Measurements from ENCODE around the gene FAM3B. TPM values are rescaled to one million over a fixed set of nuclear protein-coding genes. Genes with fewer than 3 reads are reported as not detected.
"Not testable (repeated sequence)": the region's sequence is repeated elsewhere in the genome, so short reads cannot be mapped to it uniquely, and the experiment has no call there.

Gene FAM3B
- total RNA-seq, 8 experiments from 2014 or later: 0.11 to 0.28 (median 0.17) TPM; not detected in 4

DNA sequence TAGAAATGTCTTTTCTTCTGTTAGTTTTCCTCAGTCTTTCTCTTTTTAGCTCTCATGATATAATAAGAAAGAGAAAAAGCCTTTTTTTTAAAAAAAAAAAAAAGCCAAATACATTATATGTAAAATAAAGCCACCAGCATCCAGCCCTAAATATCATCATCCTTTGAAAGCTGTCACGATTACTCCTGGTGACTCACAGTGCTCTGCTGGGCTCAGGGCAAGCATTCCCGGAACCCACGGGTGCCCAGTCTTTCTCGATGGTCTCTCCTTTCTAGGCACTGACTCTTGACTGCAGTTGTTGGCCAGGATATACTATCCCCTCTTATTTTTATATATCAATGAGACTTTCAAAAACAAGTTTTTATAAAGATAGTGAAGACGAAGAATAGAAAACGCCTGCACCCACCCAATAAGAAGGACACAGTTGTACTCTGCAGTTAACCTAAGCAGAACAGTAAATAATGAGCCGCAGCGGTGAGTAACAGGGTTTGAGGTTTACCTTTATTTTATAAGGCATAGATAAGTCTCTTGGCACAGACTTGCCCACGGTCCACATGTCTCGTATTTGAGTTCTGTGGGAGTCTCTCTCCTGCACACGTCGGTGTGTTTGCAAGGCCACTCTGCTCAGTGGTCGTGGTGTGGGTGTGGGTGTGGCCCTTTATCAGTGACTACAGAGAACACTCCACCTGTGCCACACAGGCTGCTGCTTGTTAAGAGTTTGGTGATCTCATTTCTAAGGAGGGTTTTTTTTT is 29.5 kb downstream of the FAM3B start:
- Histone ChIP-seq H3K4me3 (no peak overlapping the region), H3K4me1 (replicated peaks in 1 of 2) (no peaks in the 10 kb centered on the region), H3K27ac (no peak overlapping the region)
- no peak for ATAC-seq (replicated peaks in 6 of 8)
- in situ Hi-C loops (cut with MboI; ENCODE audit: low pct_unique_long_range_greater_than_20kb in 2 of 9, low sequenced_read_pairs in 9 of 9, unreplicated experiment in 9 of 9): no loop called here
- WGBS, 10 experiments: 10 to 100% (median 75%) methylated on average over 2 to 8 of the region's 13 CpGs

DNA sequence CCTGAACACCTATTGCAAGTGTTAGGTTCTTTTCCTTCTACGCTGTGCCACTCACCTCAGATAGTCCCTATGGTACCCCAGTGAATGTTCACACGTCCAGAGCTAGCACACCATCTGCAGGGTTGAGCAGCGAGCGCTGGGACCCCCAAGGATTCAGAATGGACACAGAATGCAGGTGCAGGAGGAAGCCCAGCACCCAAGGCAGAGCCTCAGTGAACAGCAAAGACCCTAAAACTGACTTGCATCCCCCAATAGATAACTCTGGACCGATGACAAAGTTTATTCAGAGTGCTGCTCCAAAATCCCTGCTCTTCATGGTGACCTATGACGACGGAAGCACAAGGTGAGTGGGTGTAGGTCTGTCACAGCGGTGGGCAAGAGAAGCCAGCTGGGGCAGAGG is 30.2 kb downstream of the FAM3B start:
- no peaks in the 10 kb centered on the region for H3K4me1 ChIP-seq (replicated peaks in 1 of 2)
- no peak for ATAC-seq (replicated peaks in 6 of 8)
- 0 to 100% (median 72%) methylated on average over 1 to 8 of the region's 8 CpGs; no CpG with 5 or more reads in 1 of the 10 experiments for WGBS, 10 experiments
- H3K27ac ChIP-seq: no peak overlapping the region
- H3K4me3 ChIP-seq: no peak overlapping the region
- in situ Hi-C loops (cut with MboI; ENCODE audit: low pct_unique_long_range_greater_than_20kb in 2 of 9, low sequenced_read_pairs in 9 of 9, unreplicated experiment in 9 of 9): no loop called here

DNA sequence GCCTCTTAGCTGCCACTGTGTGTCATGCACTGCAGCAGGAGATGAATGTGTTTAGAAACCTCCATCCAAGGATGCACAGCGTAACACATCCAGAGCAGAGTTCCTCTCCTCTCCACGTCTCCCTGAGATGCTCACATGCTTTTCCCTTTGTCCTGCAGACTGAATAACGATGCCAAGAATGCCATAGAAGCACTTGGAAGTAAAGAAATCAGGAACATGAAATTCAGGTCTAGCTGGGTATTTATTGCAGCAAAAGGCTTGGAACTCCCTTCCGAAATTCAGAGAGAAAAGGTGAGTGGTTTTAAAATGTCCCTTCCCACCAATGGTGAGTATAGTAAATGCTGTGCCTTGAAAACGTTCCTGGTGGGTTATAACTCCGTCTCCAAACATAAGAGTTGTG is 31.8 kb downstream of the FAM3B start:
- 11 to 100% (median 58%) methylated on average over 1 to 6 of the region's 6 CpGs for WGBS, 10 experiments
- in situ Hi-C loops (cut with MboI; ENCODE audit: low pct_unique_long_range_greater_than_20kb in 2 of 9, low sequenced_read_pairs in 9 of 9, unreplicated experiment in 9 of 9): no loop called here
- ATAC-seq (replicated peaks in 6 of 8): no peak

DNA sequence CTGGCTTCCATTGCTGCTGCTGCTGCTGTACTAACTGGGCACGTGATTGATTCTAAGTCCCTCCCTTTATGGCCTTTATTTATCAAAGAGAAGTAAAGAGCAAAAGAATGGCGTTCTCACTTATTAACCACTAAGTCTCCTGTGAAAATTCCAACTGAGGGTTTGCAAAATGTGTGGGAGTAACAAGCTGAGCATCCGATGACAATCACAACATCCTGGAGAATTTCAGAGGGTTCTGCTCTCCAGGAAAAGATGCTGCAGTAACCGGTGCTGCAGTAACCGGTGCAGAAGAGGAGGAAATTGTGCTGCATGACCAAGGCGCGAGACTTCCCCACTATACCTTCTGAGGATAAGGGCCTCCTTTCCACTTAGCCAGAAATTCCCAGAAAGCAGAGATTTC is 32.5 kb downstream of the FAM3B start:
- H3K27ac ChIP-seq: no peak overlapping the region
- H3K4me1 ChIP-seq (replicated peaks in 1 of 2): no peaks in the 10 kb centered on the region
- no peak for ATAC-seq (replicated peaks in 6 of 8)
- in situ Hi-C loops (cut with MboI; ENCODE audit: low pct_unique_long_range_greater_than_20kb in 2 of 9, low sequenced_read_pairs in 9 of 9, unreplicated experiment in 9 of 9): no loop called here
- 0 to 92% (median 82%) methylated on average over 1 to 7 of the region's 7 CpGs; no CpG with 5 or more reads in 3 of the 10 experiments for WGBS, 10 experiments
- no peak overlapping the region for H3K4me3 ChIP-seq

More for the DNA sequence above, 31.8 kb downstream of the FAM3B start:
- H3K4me1 ChIP-seq (replicated peaks in 1 of 2): no peaks in the 10 kb centered on the region
- no peak overlapping the region for H3K27ac ChIP-seq
- H3K4me3 ChIP-seq: no peak overlapping the region

DNA sequence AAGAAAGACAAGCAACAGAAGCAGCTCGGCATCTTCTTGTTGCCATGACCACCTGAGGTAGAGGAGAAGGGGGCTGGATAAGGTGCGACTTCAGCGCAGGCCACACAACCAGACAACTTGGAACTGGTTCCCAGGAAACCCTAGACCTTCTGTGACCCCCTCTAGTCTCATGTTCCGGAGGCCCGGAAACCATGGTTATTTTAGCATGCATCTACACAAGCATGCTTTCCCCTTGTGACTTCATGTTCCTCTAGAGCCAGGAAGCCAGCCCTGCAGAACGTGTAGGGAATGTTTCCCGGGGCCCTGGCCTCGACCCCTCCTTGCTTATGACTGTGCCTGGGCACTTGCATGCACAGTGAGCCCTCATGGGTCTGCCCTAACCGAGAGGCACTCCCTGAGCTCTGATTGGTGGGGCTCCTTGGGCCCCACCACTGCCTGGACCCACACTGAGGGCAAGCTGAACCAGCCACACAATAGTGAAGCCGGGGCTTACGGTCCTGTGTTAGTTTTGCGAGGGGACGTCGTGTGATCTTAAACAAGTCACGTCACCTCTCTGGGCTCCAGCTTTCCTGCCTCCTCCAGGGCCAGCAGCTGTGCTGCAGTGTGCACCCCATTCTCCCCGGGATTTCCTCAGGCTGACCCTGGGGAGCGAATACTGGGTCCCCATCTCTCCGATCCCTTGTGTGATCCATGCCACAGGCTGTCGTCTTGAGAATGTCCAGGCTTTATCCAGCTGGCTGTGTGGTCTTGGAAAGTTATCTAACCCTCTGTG is 33.2 kb downstream of the FAM3B start:
- no peak overlapping the region for H3K4me3 ChIP-seq
- 53 to 100% (median 65%) methylated on average over 1 to 10 of the region's 19 CpGs; no CpG with 5 or more reads in 2 of the 10 experiments for WGBS, 10 experiments
- no peak overlapping the region for H3K27ac ChIP-seq
- no peaks in the 10 kb centered on the region for H3K4me1 ChIP-seq (replicated peaks in 1 of 2)
- in situ Hi-C loops (cut with MboI; ENCODE audit: low pct_unique_long_range_greater_than_20kb in 2 of 9, low sequenced_read_pairs in 9 of 9, unreplicated experiment in 9 of 9): no loop called here
- no peak for ATAC-seq (replicated peaks in 6 of 8)

DNA sequence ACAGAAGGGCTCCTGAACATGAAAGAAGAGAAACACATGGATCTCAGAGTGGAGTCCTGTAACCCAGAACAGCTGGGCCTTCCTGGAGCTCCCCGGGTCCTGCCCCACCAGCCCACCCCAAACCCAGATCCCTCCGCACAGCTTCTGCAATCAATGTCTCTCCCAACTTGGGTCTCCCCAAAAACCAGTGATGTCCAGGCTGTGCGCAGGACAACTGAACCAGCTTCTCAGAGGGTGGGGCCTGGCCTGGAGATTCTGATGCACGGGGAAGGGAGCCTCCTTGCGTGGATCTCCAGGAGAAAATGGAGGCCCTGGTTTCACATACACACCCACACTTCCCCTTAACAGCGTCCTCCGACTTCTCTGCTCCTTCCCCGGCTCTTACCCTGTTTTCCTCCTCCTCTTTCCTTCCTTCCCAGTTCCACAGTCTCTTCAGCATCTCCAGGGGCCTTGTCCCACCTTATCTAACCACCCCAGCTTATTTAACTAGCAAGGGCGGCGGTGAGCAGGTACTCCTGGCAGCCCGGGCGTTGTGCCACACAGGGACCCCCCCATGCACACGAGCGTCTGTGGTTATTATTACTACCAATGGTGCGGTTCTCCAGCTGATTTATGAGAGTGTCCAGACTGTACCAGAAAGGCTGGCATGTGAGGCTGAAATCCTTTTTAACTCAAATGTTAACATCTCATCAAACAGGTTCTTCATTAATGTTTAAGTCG is 34.0 kb downstream of the FAM3B start:
- in situ Hi-C loops (cut with MboI; ENCODE audit: low pct_unique_long_range_greater_than_20kb in 2 of 9, low sequenced_read_pairs in 9 of 9, unreplicated experiment in 9 of 9): no loop called here
- Histone ChIP-seq H3K4me3 (no peak overlapping the region), H3K27ac (no peak overlapping the region), H3K4me1 (replicated peaks in 1 of 2) (no peaks in the 10 kb centered on the region)
- 0 to 97% (median 82%) methylated on average over 1 to 14 of the region's 16 CpGs; no CpG with 5 or more reads in 1 of the 10 experiments for WGBS, 10 experiments
- no peak for ATAC-seq (replicated peaks in 6 of 8)

DNA sequence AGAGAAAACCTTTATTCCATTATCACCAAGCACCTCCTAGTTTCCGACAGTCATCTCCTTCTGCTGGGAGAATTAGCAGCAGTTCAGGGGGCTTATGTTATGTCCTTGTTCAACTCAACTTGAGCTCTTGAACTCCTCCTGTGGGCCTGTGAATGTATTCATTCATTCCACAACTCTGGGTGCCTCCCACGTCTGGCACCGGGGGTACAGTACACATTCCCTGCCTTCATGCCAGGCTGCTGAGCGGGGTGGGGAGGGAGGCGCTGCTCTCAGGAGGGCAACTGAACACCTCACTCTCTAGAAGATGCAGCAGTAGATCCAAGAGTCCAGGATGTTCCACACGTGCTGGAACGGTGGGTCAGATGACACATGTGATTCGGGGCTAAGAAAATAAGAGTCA is 40.9 kb downstream of the FAM3B start:
- Histone ChIP-seq H3K4me3 (no peak overlapping the region), H3K27ac (no peak overlapping the region), H3K4me1 (replicated peaks in 1 of 2) (no peaks in the 10 kb centered on the region)
- in situ Hi-C loops (cut with MboI; ENCODE audit: low pct_unique_long_range_greater_than_20kb in 2 of 9, low sequenced_read_pairs in 9 of 9, unreplicated experiment in 9 of 9): no loop called here
- 0 to 79% (median 67%) methylated on average over 1 to 7 of the region's 8 CpGs; no CpG with 5 or more reads in 3 of the 10 experiments for WGBS, 10 experiments
- ATAC-seq (replicated peaks in 6 of 8): no peak

DNA sequence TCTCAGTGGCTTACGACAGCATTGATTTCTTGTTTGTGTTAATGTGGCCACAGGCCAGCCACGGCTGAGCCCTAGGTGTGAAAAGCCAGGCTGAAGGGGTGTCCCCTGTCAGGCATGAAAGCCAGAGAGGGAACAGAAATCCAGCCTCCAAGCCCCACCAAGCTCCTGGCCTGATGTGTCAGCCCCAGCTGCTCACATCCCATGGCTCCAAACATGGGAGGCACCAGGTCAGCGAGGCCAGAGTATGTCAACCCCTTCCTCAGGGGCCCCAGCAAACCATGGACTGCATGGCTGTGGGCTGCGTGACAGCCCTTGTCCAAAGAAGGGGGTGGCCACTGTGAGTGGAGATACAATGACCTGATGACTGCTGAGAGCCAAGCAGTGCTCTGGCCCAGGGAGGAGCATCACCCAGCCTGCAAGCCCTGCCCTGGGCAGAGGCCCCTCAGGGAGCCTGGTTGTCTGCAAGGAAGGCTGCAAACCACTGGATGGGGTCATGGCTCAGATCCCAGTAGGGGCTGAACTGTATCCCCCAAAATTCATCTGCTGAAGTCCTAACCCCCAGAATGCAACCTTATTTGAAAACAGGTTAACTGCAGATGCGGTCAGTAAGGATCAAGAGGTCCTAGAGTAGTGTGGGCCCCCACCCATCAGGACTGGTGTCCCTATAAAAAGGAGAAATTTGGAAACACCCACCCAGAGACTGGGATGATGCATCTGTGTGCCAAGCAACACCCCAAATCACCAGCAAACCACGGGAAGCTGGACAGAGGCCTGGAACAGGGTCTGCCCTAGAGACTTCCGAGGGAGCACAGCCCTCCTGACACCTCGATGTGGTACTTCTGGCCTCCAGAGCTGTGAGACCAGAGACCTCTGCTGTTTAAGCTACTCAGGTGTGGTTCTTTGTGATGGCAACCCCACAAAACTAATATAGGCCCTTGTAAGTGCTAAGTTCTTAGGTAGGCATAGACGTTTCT is 41.9 kb downstream of the FAM3B start:
- WGBS, 10 experiments: 39 to 81% (median 50%) methylated on average over 1 to 6 of the region's 9 CpGs; no CpG with 5 or more reads in 3 of the 10 experiments
- ATAC-seq (replicated peaks in 6 of 8): no peak
- no peaks in the 10 kb centered on the region for H3K4me1 ChIP-seq (replicated peaks in 1 of 2)
- no peak overlapping the region for H3K27ac ChIP-seq
- in situ Hi-C loops (cut with MboI; ENCODE audit: low pct_unique_long_range_greater_than_20kb in 2 of 9, low sequenced_read_pairs in 9 of 9, unreplicated experiment in 9 of 9): no loop called here
- H3K4me3 ChIP-seq: no peak overlapping the region

DNA sequence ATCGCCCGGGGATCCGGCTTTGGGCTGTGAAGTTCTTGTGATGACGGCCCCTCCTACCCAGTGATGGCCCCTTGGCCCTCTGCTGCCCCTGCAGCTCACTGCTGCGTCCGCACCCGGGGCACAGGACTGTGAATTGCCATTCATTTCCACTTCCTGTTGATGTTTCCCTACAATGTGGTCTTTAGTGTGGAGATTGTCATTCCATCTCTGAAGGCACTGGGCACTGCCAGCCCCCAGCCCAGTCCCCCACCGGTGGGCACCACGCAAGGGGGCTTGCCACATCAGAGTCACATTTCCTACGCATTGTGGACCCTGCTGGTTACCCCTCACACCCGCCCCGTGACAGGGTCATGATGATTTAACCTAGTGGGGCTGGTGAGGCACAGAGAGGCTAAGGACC is 42.7 kb downstream of the FAM3B start:
- no peak for ATAC-seq (replicated peaks in 6 of 8)
- H3K4me3 ChIP-seq: no peak overlapping the region
- in situ Hi-C loops (cut with MboI; ENCODE audit: low pct_unique_long_range_greater_than_20kb in 2 of 9, low sequenced_read_pairs in 9 of 9, unreplicated experiment in 9 of 9): no loop called here
- no peaks in the 10 kb centered on the region for H3K4me1 ChIP-seq (replicated peaks in 1 of 2)
- WGBS, 10 experiments: 60 to 100% (median 79%) methylated on average over 1 to 8 of the region's 12 CpGs; no CpG with 5 or more reads in 5 of the 10 experiments
- no peak overlapping the region for H3K27ac ChIP-seq

DNA sequence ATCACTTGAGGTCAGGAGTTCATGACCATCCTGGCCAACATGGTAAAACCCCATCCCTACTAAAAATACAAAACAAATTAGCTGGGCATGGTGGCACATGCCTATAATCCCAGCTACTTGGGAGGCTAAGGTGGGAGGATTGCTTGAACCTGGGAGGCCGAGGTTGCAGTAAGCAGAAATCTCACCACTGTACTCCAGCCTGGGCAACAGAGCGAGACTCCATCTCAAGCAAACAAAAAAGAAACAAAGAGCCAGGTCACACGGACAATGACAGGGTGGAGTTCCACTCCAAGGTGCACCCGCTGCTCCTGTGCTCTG is 43.1 kb downstream of the FAM3B start:
- H3K4me1 ChIP-seq (replicated peaks in 1 of 2); H3K4me3 ChIP-seq; in situ Hi-C loops (cut with MboI; ENCODE audit: low pct_unique_long_range_greater_than_20kb in 2 of 9, low sequenced_read_pairs in 9 of 9, unreplicated experiment in 9 of 9); ATAC-seq (replicated peaks in 6 of 8); H3K27ac ChIP-seq: not testable (repeated sequence)
- 17 to 94% (median 69%) methylated on average over 1 to 4 of the region's 4 CpGs; no CpG with 5 or more reads in 4 of the 10 experiments for WGBS, 10 experiments

DNA sequence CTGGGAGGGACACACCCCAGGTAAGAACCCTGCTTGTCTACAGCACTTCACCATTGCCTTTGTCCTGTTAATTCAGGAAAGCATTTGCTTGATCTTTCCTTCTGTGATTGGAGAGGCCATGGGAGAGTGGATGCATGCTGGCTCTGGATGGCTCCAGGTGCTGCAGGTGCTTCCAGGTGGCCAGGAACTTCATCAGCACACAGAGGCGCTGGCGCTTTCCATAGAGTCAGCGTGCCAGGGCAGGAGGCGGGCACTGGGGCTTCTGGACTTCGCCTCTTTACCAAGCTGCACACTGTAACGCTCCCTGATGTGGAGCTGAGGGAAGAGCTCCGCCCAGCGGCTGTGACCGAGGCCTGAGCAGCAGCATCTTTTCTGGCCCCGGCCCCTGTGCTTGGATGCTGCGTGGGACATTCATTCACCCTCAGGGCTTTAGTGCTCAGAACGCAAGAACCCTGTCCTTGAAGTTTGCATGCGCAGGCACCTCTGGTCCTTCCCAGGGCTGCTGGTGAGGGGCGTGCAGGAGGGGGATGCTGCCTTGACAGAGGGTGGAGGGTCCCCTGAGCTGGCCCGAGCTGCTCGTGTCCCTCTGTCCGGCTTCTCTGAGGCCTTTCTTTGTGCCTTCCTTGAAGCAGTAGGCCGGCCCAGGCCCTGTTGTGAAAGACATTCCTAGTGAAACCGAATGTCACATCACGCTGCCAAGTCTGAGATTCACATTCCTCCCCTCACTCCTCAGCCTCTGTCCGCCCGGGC is 43.6 kb downstream of the FAM3B start:
- Histone ChIP-seq H3K27ac (no peak overlapping the region), H3K4me3 (no peak overlapping the region), H3K4me1 (replicated peaks in 1 of 2) (no peaks in the 10 kb centered on the region)
- in situ Hi-C loops (cut with MboI; ENCODE audit: low pct_unique_long_range_greater_than_20kb in 2 of 9, low sequenced_read_pairs in 9 of 9, unreplicated experiment in 9 of 9): no loop called here
- no peak for ATAC-seq (replicated peaks in 6 of 8)
- WGBS, 10 experiments: 0 to 90% (median 76%) methylated on average over 2 to 11 of the region's 22 CpGs; no CpG with 5 or more reads in 3 of the 10 experiments
